NCI-H82 treated with DMSO at 0.1 percent for 48 hours (cell line): ENCODE data around the gene HERC2.
A peak's percentile ranks its signal among the peaks of the same experiment; 100 is the strongest.
"Not testable (repeated sequence)": the region's sequence is repeated elsewhere in the genome, so short reads cannot be mapped to it uniquely, and the experiment has no call there.

Experiments
- DNase-seq: peaks from one replicate; lab custom pipeline; 2025; ENCODE audit not compliant: unreplicated experiment; lab: John Stamatoyannopoulos, UW

Gene HERC2

DNA sequence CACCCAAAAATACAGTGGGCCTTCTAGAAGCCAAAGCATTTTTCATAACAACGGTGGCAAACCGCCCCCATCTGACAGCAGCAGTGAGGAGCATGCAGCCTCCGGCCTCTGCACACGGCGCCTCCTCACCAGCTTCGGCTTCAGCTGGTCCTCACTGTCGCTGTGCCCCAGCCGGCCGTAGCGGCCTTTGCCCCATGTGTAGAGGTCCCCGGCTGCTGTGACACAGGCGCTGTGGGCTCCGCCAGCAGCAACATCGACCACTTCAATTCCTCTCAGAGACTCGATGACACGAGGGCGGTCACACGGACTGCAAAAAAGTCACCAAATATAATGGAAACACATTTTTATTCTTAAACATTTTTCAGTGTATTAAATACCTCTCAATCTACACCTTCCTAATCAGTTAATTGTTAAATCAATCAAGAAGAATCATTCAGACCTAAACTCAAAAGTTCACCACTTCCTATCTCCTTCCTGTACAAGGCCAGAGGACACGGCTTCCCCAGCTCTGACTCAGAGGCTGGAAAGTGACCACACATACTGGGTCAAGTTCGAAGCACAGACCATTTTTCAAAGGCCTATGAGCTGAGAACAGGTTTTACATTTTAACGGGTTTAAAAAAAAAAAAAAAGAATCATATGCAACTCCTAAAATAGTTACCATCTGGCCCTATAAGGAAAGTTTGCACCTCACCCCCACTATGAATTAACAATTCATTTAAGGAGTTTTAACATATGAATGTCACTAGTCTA is 189.3 kb downstream of the HERC2 start:
- no peak for DNase-seq

- DNase-seq, result no peak
Observed at GRCh38 chr15:28131946-28132345, 190.0 kb downstream of the HERC2 start.

- DNase-seq, result no peak
Observed at GRCh38 chr15:28131400-28131799, 190.6 kb downstream of the HERC2 start.

GRCh38 chr15:28130651-28131050 is 191.3 kb downstream of the HERC2 start:
- no peak for DNase-seq

DNA sequence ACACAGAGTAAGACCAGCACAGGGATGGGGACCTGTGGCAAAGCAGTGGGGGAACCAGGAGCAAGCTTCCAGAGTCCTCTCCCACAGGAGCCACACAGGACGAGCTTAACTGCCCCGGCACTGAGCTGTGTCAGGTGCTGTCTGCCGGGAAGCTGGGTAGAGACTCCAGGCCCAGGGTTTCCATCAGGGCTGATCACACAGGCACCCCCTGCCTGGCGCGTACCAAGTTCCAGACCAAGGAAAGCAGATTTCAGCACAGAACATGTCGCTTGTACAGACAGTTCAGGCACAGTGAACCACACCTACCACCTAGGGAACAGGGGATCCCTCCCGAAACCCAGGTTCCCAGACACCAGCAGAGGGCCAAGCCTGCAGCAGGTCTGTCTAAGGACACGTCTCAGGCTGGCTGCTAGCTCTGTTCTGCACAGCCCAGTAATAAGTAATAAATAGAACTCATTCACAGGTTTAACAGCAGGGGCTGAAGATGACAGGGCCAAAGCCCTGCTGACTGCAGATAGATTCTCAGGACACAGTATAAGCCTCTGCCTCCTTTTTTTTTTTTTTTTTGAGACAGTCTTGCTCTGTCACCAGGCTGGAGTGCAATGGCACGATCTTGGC is 192.6 kb downstream of the HERC2 start:
- no peak for DNase-seq

DNA sequence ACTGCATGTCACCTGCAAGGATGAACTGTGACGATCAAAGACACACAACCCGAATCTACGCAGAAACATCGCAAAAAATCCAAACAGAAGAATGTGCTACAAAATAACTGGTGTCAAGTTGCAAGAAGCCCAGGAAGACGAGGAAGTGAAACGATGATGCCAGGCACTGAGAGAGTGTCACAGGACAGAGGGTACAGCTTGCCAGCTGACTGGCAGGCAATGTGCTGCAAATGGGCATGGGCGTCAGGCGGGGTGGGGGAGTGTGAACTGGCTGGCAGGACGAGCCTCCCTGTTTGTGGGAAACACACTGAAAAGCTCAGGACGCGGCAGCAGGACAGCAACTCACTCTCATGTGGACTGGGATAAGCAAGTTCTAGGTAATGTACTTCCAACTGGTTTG is 193.9 kb downstream of the HERC2 start:
- DNase-seq, result no peak

- no peak for DNase-seq
Observed at GRCh38 chr15:28127036-28127435, 194.9 kb downstream of the HERC2 start.

GRCh38 chr15:28125673-28126651 is 196.0 kb downstream of the HERC2 start:
- no peak for DNase-seq

DNA sequence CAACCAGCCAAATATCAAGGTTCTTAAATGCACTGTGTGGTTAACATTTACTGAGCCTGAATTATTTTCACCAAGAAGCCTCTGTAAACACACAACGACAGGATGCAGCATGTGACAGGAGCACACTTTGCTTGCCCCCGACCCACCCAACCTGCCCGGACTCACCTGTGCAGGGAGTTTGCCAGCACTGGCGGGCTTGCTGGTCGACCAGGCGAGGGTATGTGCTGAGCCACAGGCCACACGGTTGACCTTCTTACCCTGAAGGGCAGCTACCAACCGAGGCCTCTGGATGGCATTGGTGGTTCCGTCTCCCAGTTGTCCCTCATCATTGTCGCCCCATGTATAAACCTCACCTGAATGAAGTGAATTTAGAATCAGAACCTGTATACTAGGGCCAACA is 197.1 kb downstream of the HERC2 start:
- DNase-seq, result no peak

- DNase-seq, result peak; percentile 31
Observed at GRCh38 chr15:28123408-28124023, 198.5 kb downstream of the HERC2 start.

DNA sequence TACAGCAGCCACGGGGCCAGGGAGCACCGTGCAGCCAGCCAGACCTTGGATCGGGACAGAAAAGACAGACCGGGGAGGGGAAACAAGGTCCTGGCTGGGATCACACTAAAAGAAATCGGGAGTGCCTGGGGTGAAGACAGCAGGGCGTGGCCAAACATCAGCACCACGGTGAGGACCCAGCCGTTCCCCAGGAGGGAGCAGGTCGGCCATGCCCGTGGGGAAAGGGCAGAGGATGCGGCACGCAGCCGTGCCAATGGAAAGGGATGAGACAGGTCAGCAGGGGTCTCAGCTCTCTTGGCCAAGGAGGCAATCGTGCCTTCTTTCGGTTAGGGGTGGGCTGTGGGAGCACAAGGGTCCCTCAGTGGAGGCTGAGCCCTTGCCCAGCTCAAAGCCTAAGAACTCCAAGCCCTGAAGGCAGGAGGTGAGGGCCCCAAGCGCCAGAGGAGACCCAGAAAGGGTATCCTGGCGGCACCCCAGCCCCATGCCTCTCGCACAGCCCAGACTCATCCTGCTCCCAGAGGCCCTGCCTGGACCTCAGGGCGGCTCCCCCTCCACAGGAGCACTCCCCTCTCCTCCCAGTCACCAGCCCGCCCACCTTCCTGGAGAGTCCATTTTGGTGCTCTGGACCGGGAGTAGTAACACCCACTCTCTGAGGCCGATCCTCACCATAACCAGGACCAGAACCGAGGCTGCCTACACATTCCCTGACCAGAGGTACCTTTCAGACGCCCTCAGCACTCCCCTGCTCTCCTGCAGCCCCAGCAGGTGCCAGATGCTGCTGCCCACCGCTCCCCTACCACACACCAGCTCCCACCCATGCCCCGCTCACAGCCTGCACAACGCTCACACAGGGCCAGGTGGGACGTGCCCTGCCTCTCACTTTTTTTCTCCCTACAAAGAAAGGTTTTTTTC is 199.7 kb downstream of the HERC2 start:
- DNase-seq, result no peak

DNA sequence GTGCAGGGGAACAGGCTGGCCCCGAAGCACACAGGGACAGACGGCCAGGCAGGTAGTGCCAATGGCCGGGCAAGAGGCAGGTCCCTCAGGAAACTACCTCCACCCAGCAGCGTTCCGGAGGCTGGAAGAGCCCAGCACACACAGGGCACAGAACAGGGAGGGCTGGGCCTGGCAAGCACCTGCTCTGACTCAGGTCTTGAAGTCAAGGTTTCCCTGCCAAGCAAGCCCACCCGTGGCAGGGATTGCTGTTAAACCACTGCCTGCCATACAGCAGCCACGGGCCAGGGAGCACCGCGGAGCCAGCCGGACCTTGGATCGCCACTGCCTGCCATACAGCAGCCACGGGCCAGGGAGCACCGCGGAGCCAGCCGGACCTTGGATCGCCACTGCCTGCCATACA is 200.4 kb downstream of the HERC2 start:
- DNase-seq, result not testable (repeated sequence)

GRCh38 chr15:28120359-28120640 is 201.7 kb downstream of the HERC2 start:
- no peak for DNase-seq

- DNase-seq, result no peak
Observed at GRCh38 chr15:28118531-28118930, 203.4 kb downstream of the HERC2 start.

- no peak for DNase-seq
Observed at GRCh38 chr15:28118083-28118482, 203.9 kb downstream of the HERC2 start.

DNA sequence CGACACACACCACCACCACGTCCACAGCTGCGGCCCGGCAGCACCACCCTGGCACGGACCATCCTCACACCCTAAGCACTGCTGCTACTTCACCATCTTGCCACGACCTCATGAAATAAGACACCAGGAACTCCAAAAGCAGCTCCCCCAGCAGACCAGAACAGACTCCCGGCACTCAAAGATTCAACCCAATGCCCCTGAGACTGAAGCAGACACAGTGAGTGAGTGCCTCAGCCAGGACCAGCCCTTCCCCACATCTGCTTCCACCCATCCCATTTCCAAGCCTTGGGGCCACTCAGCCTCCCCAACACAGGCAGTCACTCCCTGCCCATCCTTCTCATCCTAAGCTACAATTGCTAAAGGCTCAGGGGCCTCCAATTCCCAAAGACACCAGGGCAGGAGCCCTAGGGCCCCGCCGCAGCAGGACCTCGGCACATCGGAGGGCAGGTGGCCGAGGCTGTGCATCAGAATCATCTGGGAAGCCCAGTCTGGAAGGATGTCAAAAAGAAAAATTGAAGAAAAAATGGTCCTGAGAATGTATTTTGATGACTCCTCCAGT is 204.5 kb downstream of the HERC2 start:
- no peak for DNase-seq

DNA sequence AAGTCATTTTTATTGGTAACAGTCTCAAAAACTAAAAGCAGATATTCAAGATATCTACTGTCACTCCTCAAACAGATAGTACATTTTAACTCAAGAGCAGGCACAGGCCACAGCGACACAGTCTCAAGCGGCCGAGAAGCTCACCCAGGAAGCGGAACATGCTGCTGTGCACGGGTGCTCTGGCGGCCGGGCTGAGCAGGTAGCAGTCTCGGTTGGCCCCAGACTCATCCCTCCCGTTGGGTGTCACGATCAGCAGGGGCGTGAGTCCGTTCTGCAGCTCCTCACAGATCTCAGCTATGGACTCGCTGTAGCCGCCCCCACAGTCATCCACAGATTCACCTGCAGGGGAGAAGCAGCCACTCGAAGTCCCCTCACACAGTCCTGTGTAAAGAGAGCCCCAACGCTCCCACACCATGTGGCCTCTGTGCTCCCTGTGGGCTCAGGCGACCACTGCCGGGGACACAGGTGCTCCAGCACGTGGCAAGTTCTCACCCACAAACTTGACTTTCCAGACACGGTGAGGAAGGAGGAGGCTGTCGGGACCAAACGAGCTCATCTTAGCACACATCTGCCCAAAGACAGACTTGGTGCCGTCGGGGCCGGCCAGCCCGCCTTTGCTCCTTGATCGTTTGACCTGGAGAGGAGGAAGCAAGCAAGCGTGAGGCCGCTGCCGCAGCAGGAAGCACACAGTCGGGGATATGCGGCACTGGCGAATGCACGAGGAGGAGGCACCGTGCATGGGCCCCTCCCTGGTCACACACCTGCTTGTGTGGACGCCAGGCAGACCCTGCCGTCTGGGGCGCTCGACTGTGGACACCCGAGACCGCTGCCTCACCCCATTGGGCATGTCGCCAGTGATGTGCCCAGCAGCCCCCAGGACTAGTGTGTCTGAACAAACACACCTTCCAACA is 205.2 kb downstream of the HERC2 start:
- no peak for DNase-seq

GRCh38 chr15:28115871-28116270 is 206.1 kb downstream of the HERC2 start:
- DNase-seq, result no peak
